K562 (cell line): ENCODE data around the gene SCRG1. TPM values are rescaled to one million over a fixed set of nuclear protein-coding genes. Genes with fewer than 3 reads are reported as not detected.

Source experiments
- CBFB ChIP-seq: sonication (generic); formaldehyde crosslinking; IDR thresholded peaks from 2 replicates; pipeline ENCODE4 v1.4.0; 2020; ENCODE audit warnings: mild to moderate bottlenecking, missing genetic modification reagents
- CC2D1A ChIP-seq: fragments of 450-650 bp; IDR thresholded peaks from 2 replicates; pipeline ENCODE4 v1.6.1; 2017; ENCODE audit warnings: mild to moderate bottlenecking
- CTBP1 ChIP-seq: fragments of 450-650 bp; IDR thresholded peaks from 2 replicates; pipeline ENCODE4 v1.6.1; 2016; ENCODE audit warnings: borderline replicate concordance
- MYC ChIP-seq, 2 experiments: fragments of 250-450 bp in 1 of 2; sonication (Bioruptor Pico) in 1 of 2; IDR thresholded peaks; 2 replicates each; pipeline versions ENCODE4 v1.5.1 to v1.6.1; 2012 to 2021; ENCODE audit warnings: low read depth in 2 of 2, borderline replicate concordance in 1 of 2, improper control_type of control experiment in 1 of 2, low read length in 1 of 2, mild to moderate bottlenecking in 1 of 2, moderate library complexity in 1 of 2
- POLR2H ChIP-seq: IDR thresholded peaks from 2 replicates; pipeline ENCODE4 v1.6.1; 2016; ENCODE audit warnings: missing genetic modification characterization, low read depth, mild to moderate bottlenecking, control low read depth, missing compliant biosample characterization, moderate library complexity
- RBM22 ChIP-seq: fragments of 200-400 bp; formaldehyde crosslinking; IDR thresholded peaks from 2 replicates; pipeline ENCODE4 v1.6.1; 2018; ENCODE audit warnings: low read length, low read depth; ENCODE audit not compliant: poor library complexity, severe bottlenecking
- RNF2 ChIP-seq: sonication (generic); IDR thresholded peaks from 2 replicates; pipeline ENCODE4 v1.6.1; 2016
- SIN3B ChIP-seq: fragments of 450-650 bp; IDR thresholded peaks from 2 replicates; pipeline ENCODE4 v1.6.1; 2017; ENCODE audit warnings: low read depth, mild to moderate bottlenecking, moderate library complexity
- SMAD2 ChIP-seq: fragments of 150-350 bp; IDR thresholded peaks from 2 replicates; pipeline ENCODE4 v1.6.1; 2014; ENCODE audit warnings: low read depth, mild to moderate bottlenecking, low read length
- SMARCE1 ChIP-seq: fragments of 450-650 bp; IDR thresholded peaks from 2 replicates; pipeline ENCODE4 v1.7.1; 2016; ENCODE audit warnings: mild to moderate bottlenecking
- SNRNP70 ChIP-seq: fragments of 200-400 bp; formaldehyde crosslinking; optimal IDR thresholded peaks from 2 replicates; pipeline ENCODE3; 2017; ENCODE audit warnings: low read depth, low read length
- ZNF197 ChIP-seq: fragments of 200-800 bp; sonication (Bioruptor generic); IDR thresholded peaks from 2 replicates; pipeline ENCODE4 v1.6.1; 2016; ENCODE audit warnings: low read depth, missing genetic modification characterization, missing compliant biosample characterization
- ZNF780A ChIP-seq: fragments of 250-450 bp; sonication (Bioruptor Pico); IDR thresholded peaks from 2 replicates; pipeline ENCODE4 v1.5.0; 2021; ENCODE audit warnings: mild to moderate bottlenecking
- ZSCAN32 ChIP-seq: fragments of 450-650 bp; formaldehyde crosslinking; IDR thresholded peaks from 2 replicates; pipeline ENCODE4 v1.4.0; 2020; ENCODE audit warnings: mild to moderate bottlenecking, moderate library complexity
- polyA plus RNA-seq, 8 experiments: library from polyadenylated mRNA; depleted of rRNA in 4 of 8; stranded (reverse) in 5 of 8; unstranded in 3 of 8; fragments of >200 nt; fragmentation: Nextera tagmentation in 2 of 8; fragmentation: Illumina TruSeq in 1 of 8; extraction: Ambion mirVana in 2 of 8; extraction: Trizol in 1 of 8; gene quantifications; 2 replicates each; pipeline versions ENCODE4 v1.2.1 to v1.2.3, GENCODE V29; 2011 to 2014; ENCODE audit warnings: inconsistent platforms in 1 of 8, missing spikeins in 1 of 8
- total RNA-seq, 7 experiments: library from RNA; depleted of rRNA in 6 of 7; stranded (reverse); fragments of >200 nt in 6 of 7; fragmentation: Illumina TruSeq in 2 of 7; extraction: Trizol in 2 of 7; gene quantifications; 2 replicates each; pipeline versions ENCODE4 v1.2.1 to v1.2.3, GENCODE V29; 2011 to 2021; ENCODE audit warnings: low replicate concordance in 1 of 7
- TF ChIP-seq, protein P1 (sequence below): sonication (generic); formaldehyde crosslinking; IDR thresholded peaks from 2 replicates; pipeline ENCODE4 v1.8.1; 2023; ENCODE audit warnings: mild to moderate bottlenecking, missing genetic modification reagents
- TF ChIP-seq, protein P2 (sequence below), 2 experiments: fragments of 450-650 bp; IDR thresholded peaks; 2 replicates each; pipeline ENCODE4 v1.6.1; 2018; ENCODE audit warnings: mild to moderate bottlenecking in 2 of 2, low read depth in 1 of 2; ENCODE audit not compliant: partially characterized antibody in 2 of 2
- TF ChIP-seq, protein P3 (sequence below): fragments of 250-450 bp; sonication (Bioruptor Pico); IDR thresholded peaks from 2 replicates; pipeline ENCODE4 v1.4.0; 2020; ENCODE audit warnings: mild to moderate bottlenecking, moderate library complexity, borderline replicate concordance

SCRG1 gene
- total and polyA plus RNA-seq, 9 of the 15 experiments (the other 6 are each of a cell fraction or from before 2014, with no cell fraction given), result 0.01 TPM; not detected in 7

GRCh38 chr4:173370130-173370476 is 28.8 kb downstream of the SCRG1 start (continued):
- TF ChIP-seq, protein P1, sequence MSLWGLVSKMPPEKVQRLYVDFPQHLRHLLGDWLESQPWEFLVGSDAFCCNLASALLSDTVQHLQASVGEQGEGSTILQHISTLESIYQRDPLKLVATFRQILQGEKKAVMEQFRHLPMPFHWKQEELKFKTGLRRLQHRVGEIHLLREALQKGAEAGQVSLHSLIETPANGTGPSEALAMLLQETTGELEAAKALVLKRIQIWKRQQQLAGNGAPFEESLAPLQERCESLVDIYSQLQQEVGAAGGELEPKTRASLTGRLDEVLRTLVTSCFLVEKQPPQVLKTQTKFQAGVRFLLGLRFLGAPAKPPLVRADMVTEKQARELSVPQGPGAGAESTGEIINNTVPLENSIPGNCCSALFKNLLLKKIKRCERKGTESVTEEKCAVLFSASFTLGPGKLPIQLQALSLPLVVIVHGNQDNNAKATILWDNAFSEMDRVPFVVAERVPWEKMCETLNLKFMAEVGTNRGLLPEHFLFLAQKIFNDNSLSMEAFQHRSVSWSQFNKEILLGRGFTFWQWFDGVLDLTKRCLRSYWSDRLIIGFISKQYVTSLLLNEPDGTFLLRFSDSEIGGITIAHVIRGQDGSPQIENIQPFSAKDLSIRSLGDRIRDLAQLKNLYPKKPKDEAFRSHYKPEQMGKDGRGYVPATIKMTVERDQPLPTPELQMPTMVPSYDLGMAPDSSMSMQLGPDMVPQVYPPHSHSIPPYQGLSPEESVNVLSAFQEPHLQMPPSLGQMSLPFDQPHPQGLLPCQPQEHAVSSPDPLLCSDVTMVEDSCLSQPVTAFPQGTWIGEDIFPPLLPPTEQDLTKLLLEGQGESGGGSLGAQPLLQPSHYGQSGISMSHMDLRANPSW (CRISPR knock-in tag), result no peak
- TF ChIP-seq RNF2 (0 out of 2 replicates have a peak, but pooled peaks have one; percentile 5), SNRNP70 (no peak), CBFB (no peak), SMARCE1 (no peak), MYC (IDR thresholded peaks at IDR 0.05; ENCODE audit: low read depth, low read length) (no peak), MYC (CRISPR knock-in tag; IDR thresholded peaks at IDR 0.05; ENCODE audit: borderline replicate concordance, low read depth) (no peak), CC2D1A (no peak), ZNF197 (CRISPR knock-in tag) (0 out of 2 replicates have a peak, but pooled peaks have one; percentile 10), POLR2H (no peak), CTBP1 (no peak), SIN3B (no peak), RBM22 (no peak), ZNF780A (no peak), ZSCAN32 (no peak), SMAD2 (no peak)
- TF ChIP-seq, protein P2, sequence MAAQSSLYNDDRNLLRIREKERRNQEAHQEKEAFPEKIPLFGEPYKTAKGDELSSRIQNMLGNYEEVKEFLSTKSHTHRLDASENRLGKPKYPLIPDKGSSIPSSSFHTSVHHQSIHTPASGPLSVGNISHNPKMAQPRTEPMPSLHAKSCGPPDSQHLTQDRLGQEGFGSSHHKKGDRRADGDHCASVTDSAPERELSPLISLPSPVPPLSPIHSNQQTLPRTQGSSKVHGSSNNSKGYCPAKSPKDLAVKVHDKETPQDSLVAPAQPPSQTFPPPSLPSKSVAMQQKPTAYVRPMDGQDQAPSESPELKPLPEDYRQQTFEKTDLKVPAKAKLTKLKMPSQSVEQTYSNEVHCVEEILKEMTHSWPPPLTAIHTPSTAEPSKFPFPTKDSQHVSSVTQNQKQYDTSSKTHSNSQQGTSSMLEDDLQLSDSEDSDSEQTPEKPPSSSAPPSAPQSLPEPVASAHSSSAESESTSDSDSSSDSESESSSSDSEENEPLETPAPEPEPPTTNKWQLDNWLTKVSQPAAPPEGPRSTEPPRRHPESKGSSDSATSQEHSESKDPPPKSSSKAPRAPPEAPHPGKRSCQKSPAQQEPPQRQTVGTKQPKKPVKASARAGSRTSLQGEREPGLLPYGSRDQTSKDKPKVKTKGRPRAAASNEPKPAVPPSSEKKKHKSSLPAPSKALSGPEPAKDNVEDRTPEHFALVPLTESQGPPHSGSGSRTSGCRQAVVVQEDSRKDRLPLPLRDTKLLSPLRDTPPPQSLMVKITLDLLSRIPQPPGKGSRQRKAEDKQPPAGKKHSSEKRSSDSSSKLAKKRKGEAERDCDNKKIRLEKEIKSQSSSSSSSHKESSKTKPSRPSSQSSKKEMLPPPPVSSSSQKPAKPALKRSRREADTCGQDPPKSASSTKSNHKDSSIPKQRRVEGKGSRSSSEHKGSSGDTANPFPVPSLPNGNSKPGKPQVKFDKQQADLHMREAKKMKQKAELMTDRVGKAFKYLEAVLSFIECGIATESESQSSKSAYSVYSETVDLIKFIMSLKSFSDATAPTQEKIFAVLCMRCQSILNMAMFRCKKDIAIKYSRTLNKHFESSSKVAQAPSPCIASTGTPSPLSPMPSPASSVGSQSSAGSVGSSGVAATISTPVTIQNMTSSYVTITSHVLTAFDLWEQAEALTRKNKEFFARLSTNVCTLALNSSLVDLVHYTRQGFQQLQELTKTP (IDR thresholded peaks at IDR 0.05; ENCODE audit: low read depth in 1 of 2, partially characterized antibody in 2 of 2), result no peak
- TF ChIP-seq, protein P3, sequence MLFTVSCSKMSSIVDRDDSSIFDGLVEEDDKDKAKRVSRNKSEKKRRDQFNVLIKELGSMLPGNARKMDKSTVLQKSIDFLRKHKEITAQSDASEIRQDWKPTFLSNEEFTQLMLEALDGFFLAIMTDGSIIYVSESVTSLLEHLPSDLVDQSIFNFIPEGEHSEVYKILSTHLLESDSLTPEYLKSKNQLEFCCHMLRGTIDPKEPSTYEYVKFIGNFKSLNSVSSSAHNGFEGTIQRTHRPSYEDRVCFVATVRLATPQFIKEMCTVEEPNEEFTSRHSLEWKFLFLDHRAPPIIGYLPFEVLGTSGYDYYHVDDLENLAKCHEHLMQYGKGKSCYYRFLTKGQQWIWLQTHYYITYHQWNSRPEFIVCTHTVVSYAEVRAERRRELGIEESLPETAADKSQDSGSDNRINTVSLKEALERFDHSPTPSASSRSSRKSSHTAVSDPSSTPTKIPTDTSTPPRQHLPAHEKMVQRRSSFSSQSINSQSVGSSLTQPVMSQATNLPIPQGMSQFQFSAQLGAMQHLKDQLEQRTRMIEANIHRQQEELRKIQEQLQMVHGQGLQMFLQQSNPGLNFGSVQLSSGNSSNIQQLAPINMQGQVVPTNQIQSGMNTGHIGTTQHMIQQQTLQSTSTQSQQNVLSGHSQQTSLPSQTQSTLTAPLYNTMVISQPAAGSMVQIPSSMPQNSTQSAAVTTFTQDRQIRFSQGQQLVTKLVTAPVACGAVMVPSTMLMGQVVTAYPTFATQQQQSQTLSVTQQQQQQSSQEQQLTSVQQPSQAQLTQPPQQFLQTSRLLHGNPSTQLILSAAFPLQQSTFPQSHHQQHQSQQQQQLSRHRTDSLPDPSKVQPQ (CRISPR knock-in tag), result no peak
